HG02763 (cell line): ENCODE results near the gene PACSIN2.
"Not testable (repeated sequence)": the region's sequence is repeated elsewhere in the genome, so short reads cannot be mapped to it uniquely, and the experiment has no call there.

Experiments used
- ATAC-seq: cut with Tn5 transposase; IDR thresholded peaks from one replicate; pipeline ENCODE4 v1.9.1; 2021; ENCODE audit warnings: mild to moderate bottlenecking, moderate library complexity; ENCODE audit not compliant: unreplicated experiment

PACSIN2 gene

GRCh38 chr22:43014869-43015676, at the start of gene PACSIN2:
PACSIN2 (minus strand) TSS chr22:43015149; CDS start chr22:42912080, 103,069 bp downstream.
- ATAC-seq, result peak; percentile 95

GRCh38 chr22:43060183-43060582, 45.2 kb upstream of the PACSIN2 start:
- ATAC-seq, result no peak

GRCh38 chr22:43057641-43058040, 42.7 kb upstream of the PACSIN2 start:
- ATAC-seq, result no peak

- no peak for ATAC-seq
Observed at GRCh38 chr22:43053176-43053575, 38.2 kb upstream of the PACSIN2 start.

GRCh38 chr22:43050995-43051394, 36.0 kb upstream of the PACSIN2 start:
- ATAC-seq, result no peak

- no peak for ATAC-seq
Observed at GRCh38 chr22:43047605-43048004, 32.7 kb upstream of the PACSIN2 start.

GRCh38 chr22:43044290-43044712, 29.4 kb upstream of the PACSIN2 start:
- no peak for ATAC-seq

GRCh38 chr22:43042101-43042780, 27.3 kb upstream of the PACSIN2 start:
- ATAC-seq, result no peak

GRCh38 chr22:43039800-43040199, 24.9 kb upstream of the PACSIN2 start:
- no peak for ATAC-seq

GRCh38 chr22:43038325-43038724, 23.4 kb upstream of the PACSIN2 start:
- no peak for ATAC-seq

GRCh38 chr22:43036282-43036829, 21.4 kb upstream of the PACSIN2 start:
- no peak for ATAC-seq

- no peak for ATAC-seq
Observed at GRCh38 chr22:43035250-43035649, 20.3 kb upstream of the PACSIN2 start.

- no peak for ATAC-seq
Observed at GRCh38 chr22:43031617-43032016, 16.7 kb upstream of the PACSIN2 start.

GRCh38 chr22:43018615-43019014, 3.7 kb upstream of the PACSIN2 start:
- ATAC-seq, result no peak

GRCh38 chr22:43017525-43018460, 2.8 kb upstream of the PACSIN2 start:
- ATAC-seq, result no peak

- not testable (repeated sequence) for ATAC-seq
Observed at GRCh38 chr22:43016150-43016549, 1.2 kb upstream of the PACSIN2 start.

- no peak for ATAC-seq
Observed at GRCh38 chr22:43015677-43016042, 711 bp upstream of the PACSIN2 start.

- ATAC-seq, result no peak
Observed at GRCh38 chr22:43014316-43014868, 557 bp downstream of the PACSIN2 start.

- ATAC-seq, result no peak
Observed at GRCh38 chr22:43013355-43014315, 1.3 kb downstream of the PACSIN2 start.
